ENCODE measurements around the gene PACSIN2. TPM values are rescaled to one million over a fixed set of nuclear protein-coding genes. Genes with fewer than 3 reads are reported as not detected.

Gene PACSIN2
- total RNA-seq, 1 donor from 2014 or later, result 93.7 TPM

DNA sequence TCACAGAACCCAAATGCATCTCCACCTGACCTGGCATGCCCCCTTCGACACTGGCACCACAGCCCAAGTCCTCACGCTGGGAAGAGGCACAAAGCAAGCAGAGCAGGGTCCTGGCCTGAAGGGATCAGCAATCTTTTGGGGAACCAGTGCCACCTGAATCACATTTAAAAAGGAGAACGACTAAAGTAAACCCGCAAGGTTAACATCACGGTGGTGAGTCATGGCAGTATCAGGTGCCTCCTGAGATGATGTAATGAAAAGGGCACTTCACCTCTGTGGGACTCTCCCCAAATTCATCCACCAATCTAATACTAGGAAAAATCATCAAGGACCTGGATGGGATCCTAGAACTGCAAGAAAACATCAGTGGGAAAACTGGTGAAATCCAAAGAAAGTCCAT is 44.9 kb downstream of the PACSIN2 start:
- no peaks in the 10 kb centered on the region for H3K9me3 Mint-ChIP-seq (ENCODE audit: unreplicated experiment)
- DNase-seq (ENCODE audit: low spot score), result no peak
- peaks cover 41% of the 10 kb centered on the region for H3K36me3 Mint-ChIP-seq (ENCODE audit: low read depth, unreplicated experiment)
- H3K4me1 Mint-ChIP-seq (ENCODE audit: unreplicated experiment), result peaks cover 34% of the 10 kb centered on the region
- TF ChIP-seq, protein P1, sequence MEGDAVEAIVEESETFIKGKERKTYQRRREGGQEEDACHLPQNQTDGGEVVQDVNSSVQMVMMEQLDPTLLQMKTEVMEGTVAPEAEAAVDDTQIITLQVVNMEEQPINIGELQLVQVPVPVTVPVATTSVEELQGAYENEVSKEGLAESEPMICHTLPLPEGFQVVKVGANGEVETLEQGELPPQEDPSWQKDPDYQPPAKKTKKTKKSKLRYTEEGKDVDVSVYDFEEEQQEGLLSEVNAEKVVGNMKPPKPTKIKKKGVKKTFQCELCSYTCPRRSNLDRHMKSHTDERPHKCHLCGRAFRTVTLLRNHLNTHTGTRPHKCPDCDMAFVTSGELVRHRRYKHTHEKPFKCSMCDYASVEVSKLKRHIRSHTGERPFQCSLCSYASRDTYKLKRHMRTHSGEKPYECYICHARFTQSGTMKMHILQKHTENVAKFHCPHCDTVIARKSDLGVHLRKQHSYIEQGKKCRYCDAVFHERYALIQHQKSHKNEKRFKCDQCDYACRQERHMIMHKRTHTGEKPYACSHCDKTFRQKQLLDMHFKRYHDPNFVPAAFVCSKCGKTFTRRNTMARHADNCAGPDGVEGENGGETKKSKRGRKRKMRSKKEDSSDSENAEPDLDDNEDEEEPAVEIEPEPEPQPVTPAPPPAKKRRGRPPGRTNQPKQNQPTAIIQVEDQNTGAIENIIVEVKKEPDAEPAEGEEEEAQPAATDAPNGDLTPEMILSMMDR (IDR thresholded peaks at IDR 0.05; ENCODE audit: unreplicated experiment), result no peak
- peaks cover 11% of the 10 kb centered on the region for H3K27me3 Mint-ChIP-seq (ENCODE audit: unreplicated experiment)
- peak overlapping the region; percentile 17 for H3K4me3 Mint-ChIP-seq (ENCODE audit: unreplicated experiment)
- H3K27ac Mint-ChIP-seq (ENCODE audit: unreplicated experiment), result no peak overlapping the region

DNA sequence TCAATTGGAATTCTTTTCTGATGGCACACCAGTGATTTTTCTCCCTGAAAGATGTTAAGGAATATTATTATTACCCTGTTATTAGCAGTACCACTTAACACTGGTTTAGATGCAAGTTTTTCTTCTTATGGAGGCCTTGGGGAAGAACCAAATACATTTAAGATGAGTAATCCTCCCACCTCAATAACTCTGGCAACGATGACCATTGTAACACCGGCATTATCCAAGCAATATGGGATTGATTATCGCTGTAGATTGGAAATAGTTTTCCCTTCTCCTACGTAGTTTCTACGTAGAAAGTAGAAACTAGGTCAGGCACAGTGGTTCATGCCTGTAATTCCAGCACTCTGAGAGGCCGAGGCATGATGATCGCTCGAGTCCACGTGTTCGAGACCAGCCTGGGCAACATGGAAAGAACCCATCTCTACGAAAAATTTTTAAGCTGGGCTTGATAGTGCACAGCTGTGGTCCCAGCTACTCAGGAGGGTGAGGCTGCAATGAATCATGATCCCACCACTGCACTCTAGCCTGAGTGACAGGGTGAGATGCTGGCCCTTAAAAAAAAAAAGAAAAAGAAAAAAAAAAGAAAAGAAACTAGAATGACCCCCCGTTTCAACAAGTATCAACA is 45.5 kb downstream of the PACSIN2 start:
- peaks cover 39% of the 10 kb centered on the region for H3K4me1 Mint-ChIP-seq (ENCODE audit: unreplicated experiment)
- peak overlapping the region; percentile 17 for H3K4me3 Mint-ChIP-seq (ENCODE audit: unreplicated experiment)
- H3K9me3 Mint-ChIP-seq (ENCODE audit: unreplicated experiment), result no peaks in the 10 kb centered on the region
- peaks cover 41% of the 10 kb centered on the region for H3K36me3 Mint-ChIP-seq (ENCODE audit: low read depth, unreplicated experiment)
- no peak overlapping the region for H3K27ac Mint-ChIP-seq (ENCODE audit: unreplicated experiment)
- no peak for DNase-seq (ENCODE audit: low spot score)
- H3K27me3 Mint-ChIP-seq (ENCODE audit: unreplicated experiment), result peaks cover 11% of the 10 kb centered on the region
- TF ChIP-seq, protein P1 (IDR thresholded peaks at IDR 0.05; ENCODE audit: unreplicated experiment), result no peak

DNA sequence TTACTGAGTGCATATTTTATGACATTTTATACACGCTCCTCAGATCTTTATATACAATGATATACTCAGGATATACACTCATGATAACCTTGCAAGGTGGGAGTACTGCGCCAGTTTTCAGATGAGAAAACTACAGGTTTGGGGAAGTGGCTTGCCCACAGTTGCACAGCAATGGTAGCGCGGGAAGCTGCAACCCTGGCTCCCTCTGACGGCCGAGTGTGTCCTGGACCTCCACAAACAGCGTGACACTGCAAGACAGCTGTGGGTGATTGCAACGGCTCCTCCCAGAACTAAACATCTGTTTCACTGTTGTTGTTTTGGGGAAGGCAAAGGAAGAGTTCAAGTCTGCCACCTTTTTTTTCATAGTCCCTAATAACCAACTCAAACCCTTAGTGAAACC is 47.0 kb downstream of the PACSIN2 start:
- Mint-ChIP-seq H3K36me3 (ENCODE audit: low read depth, unreplicated experiment) (peaks cover 43% of the 10 kb centered on the region), H3K9me3 (ENCODE audit: unreplicated experiment) (no peaks in the 10 kb centered on the region), H3K27ac (ENCODE audit: unreplicated experiment) (no peak overlapping the region), H3K4me3 (ENCODE audit: unreplicated experiment) (no peak overlapping the region), H3K4me1 (ENCODE audit: unreplicated experiment) (peaks cover 50% of the 10 kb centered on the region), H3K27me3 (ENCODE audit: unreplicated experiment) (peaks cover 15% of the 10 kb centered on the region)
- TF ChIP-seq, protein P1 (IDR thresholded peaks at IDR 0.05; ENCODE audit: unreplicated experiment), result no peak
- DNase-seq (ENCODE audit: low spot score), result no peak

DNA sequence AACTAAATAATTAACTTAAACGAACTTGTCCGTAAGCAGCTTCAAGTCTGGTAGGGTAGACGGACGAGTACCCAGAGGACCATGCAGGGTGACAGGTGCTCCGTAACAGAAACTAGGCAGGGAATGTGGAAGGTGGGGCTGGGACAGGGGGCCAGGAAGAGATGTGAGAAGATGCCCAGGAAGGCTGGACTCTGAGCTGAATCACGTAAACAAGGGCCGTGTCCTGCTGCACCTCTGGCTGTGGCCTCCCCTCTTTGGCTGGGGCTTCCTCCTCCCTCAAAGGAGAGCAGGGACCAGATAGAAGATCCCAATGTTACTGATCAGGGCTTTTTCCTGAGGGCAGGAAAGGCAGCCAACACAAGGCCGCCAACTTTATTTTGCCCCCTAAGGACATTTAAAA is 47.9 kb downstream of the PACSIN2 start:
- Mint-ChIP-seq H3K27me3 (ENCODE audit: unreplicated experiment) (peaks cover 15% of the 10 kb centered on the region), H3K4me3 (ENCODE audit: unreplicated experiment) (no peak overlapping the region), H3K36me3 (ENCODE audit: low read depth, unreplicated experiment) (peaks cover 42% of the 10 kb centered on the region), H3K9me3 (ENCODE audit: unreplicated experiment) (no peaks in the 10 kb centered on the region), H3K4me1 (ENCODE audit: unreplicated experiment) (peaks cover 53% of the 10 kb centered on the region), H3K27ac (ENCODE audit: unreplicated experiment) (no peak overlapping the region)
- DNase-seq (ENCODE audit: low spot score), result no peak
- TF ChIP-seq, protein P1 (IDR thresholded peaks at IDR 0.05; ENCODE audit: unreplicated experiment), result no peak

DNA sequence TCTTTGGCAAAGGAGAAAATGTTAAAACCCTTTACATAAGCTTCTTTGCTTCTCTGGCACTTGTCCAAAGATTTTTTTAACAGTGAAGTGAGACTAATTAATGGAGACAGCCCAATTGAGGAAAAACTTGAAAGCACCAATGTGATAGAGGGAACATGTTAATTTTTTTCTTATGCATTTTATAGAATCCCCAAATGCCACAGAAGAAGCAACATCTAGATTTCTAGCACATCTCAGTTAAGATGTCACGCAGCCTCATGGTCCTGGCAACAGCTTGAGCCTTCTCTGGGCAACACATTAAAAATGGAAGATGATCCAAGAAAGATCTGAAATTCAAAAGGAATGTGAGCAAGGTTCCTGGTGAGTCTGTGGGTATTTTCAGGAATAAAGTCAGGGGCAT is 48.5 kb downstream of the PACSIN2 start:
- no peak overlapping the region for H3K27ac Mint-ChIP-seq (ENCODE audit: unreplicated experiment)

More for the DNA sequence above, 48.5 kb downstream of the PACSIN2 start:
- TF ChIP-seq, protein P1 (IDR thresholded peaks at IDR 0.05; ENCODE audit: unreplicated experiment), result no peak
- Mint-ChIP-seq H3K27me3 (ENCODE audit: unreplicated experiment) (peaks cover 15% of the 10 kb centered on the region), H3K4me3 (ENCODE audit: unreplicated experiment) (no peak overlapping the region), H3K36me3 (ENCODE audit: low read depth, unreplicated experiment) (peaks cover 40% of the 10 kb centered on the region), H3K9me3 (ENCODE audit: unreplicated experiment) (no peaks in the 10 kb centered on the region), H3K4me1 (ENCODE audit: unreplicated experiment) (peaks cover 58% of the 10 kb centered on the region)
- DNase-seq (ENCODE audit: low spot score), result no peak

All from endothelial cell (in vitro differentiated cells).